Measurements from ENCODE around the gene DIS3L2.

DIS3L2 gene

DNA sequence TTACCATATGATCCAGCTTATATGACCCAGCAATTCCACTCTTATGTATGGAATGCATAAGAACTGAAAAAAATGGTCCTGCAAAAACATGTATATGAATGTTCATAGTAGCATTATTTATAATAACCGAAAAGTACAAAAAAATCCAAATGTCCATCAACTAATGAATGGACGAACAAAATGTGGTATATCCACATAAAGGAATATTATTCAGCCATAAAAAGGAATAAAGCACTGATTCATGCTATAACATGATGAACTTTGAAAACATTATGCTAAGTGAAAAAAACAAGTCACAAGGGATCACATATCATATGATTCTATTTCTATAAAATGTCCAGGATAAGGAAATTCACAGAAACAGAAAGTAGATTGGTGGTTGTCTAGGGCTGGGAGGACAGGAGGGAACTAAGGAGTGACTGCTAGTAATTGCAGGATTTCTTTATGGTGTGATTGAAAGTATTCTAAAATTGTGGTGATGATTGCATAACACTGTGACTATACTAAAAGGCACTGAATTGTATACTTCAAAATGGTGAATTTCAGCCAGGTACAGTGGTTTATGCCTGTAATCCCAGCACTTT is 10.0 kb upstream of the DIS3L2 start:
- in situ Hi-C loops (cut with HindIII; ENCODE audit: low sequenced_read_pairs): no loop called here

DNA sequence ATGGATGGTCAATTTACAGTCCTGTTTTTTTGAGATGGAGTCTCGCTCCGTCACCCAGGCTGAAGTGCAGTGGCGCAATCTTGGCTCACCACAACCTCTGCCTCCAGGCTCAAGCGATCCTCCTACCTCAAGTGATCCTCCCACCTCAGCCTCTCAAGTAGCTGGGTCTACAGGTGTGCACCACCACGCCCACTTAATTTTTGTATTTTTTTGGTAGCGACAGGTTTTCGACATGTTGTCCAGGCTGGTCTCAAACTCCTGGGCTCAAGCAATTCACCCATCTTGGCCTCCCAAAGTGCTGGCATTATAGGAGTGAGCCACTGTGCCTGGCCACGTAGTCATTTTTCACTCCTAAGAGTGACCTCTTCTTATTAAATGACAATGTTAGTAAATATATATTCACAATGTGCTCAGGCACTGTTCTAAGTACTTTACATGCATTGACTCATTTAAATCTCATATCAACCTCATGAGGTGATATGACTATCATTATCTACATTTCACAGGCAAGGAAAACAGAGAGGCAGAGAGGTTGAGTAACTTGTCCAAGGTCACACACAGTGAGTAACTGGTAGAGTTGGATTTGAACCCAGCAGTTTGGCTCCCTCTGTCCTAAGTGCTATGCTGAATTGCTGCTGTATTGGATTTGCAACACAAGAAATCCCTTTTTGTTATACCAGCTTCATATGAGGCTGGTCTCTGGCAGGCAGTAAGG is 5.6 kb upstream of the DIS3L2 start:
- in situ Hi-C loops (cut with HindIII; ENCODE audit: low sequenced_read_pairs): no loop called here

DNA sequence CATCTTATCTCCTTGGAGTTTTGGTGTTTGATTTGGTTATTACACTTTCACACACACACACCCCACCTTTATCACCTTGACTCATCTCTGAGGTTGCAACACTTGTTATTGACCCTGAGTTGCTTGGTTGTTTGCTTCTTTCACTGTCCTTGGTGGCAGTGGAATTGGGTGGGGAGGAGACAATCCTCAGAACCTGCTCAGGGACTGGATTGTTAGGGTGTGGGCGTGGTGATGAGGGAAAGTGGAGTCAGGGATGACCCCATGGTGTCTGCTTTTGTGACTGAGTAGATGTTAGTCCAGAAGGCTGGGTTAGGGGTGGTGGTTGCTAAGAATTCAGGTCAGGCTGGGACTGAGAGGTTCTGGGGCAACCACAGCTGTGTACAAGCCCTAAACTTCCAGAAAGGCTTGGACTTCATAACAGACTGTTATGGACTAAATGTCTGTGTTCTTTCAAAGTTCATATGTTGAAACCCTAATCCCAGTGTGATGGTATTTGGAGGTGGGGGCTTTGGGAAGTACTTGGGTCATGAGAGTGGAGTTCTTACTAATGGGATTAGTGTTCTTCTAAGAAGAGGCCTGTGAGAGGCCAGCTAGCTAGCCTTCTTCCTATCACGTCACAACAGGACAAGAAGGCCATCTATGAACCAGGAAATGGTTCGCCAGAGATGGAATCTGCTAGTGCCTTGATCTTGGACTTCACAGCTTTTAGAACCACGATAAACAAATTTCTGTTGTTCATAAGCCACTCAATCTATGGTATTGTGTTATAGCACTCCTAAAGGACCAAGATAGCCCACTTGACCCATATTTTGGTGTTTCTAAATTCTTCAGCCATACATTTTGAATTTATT is 3.4 kb upstream of the DIS3L2 start:
- in situ Hi-C loops (cut with HindIII; ENCODE audit: low sequenced_read_pairs): no loop called here

DNA sequence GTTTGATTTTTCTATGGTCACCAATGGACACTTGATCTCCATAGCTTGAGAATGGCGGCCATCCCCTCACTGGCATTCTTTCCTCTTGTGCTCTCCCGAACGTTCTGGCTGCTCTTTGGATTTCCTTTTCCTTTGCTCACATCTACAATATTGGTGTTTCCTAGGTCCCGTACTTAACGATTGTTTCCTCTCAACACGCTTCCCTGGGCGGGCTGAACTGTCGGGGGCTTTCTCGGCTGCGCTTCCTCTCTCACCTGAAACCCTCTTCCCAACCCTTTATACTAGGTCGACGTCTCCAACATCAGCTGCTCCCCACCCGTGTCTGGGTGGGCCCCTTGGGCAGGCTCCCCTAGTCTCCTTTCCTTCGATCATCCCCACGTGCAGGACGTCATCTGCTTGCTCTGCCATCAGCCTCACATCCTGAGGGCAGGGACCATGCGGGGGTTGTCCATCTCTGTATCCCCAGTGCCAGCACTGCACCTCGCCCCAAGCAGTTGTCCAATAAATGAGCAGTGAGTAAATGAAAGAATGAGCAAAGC is 634 bp upstream of the DIS3L2 start:
- in situ Hi-C loops (cut with HindIII; ENCODE audit: low sequenced_read_pairs): no loop called here

DNA sequence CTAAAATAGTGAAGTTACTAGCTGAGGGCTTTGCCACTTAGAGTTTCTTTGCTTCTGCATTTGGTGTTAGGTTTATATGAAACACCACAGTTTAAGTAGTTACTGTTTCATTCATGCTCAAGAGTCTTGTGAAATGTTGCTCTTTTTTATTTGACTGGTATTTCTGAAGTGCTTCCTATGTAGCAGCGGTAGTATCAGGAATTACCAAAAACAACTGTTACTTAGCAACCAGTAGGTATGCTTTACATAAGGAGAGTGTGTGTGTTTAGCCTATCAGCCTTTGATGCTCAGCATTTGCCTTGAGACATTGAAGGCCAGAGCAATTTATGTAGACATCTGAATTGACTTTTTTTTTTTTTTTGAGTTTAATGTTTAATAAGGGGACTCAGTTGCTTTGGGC is 3.6 kb downstream of the DIS3L2 start:
- in situ Hi-C loops (cut with HindIII; ENCODE audit: low sequenced_read_pairs): no loop called here

DNA sequence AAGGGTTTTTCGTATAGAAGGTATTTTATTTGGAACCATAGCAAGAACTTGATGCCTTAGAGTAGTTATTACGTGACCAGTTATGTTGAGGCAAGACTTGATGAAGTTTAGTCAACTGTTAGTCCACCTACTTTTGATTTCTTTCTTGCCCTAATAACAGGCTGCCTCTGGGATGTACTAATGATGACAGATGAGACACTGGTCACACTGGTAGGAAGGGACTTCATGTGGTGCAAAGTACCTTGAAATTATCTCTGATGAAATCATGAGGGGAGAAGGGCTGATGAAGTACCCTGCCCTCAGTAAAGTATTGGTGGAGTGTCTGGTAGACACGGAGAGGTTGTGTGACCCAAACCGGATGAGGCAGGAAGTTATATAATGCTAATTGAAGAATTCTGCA is 5.4 kb downstream of the DIS3L2 start:
- in situ Hi-C loops (cut with HindIII; ENCODE audit: low sequenced_read_pairs): no loop called here

DNA sequence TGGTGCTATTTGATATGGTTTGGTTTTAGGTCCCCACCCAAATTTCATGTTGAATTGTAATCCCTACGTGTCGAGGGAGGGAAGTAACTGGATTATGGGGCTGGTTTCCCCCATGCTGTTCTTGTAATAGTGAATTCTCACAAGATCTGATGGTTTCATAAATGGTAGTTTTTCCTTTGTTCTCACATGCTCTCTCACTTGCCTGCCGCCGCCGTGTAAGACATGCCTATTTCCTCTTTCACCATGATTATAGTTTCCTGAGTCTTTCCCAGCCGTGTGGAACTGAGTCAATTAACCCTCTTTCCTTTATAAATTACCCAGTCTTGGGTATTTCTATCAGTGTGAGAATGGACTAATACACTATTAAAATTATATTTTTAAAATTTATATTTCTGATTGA is 7.3 kb downstream of the DIS3L2 start:
- in situ Hi-C loops (cut with HindIII; ENCODE audit: low sequenced_read_pairs): no loop called here

DNA sequence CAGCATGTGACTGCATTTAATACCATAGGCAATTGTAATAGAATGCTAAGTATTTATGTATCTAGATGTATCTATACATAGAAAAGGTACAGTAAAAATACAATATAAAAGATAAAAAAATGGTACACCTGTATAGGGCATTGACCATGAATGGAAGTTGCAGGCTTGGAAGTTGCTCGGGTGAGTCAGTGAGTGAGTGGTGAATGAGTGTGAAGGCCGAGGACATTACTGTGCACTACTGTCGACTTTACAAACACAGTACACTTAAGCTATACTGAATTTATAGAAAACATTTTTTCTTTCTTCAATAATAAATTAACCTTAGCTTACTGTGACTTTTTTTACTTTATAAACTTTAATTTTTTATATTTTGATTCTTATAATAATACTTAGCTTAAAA is 8.9 kb downstream of the DIS3L2 start:
- in situ Hi-C loops (cut with HindIII; ENCODE audit: low sequenced_read_pairs): no loop called here

DNA sequence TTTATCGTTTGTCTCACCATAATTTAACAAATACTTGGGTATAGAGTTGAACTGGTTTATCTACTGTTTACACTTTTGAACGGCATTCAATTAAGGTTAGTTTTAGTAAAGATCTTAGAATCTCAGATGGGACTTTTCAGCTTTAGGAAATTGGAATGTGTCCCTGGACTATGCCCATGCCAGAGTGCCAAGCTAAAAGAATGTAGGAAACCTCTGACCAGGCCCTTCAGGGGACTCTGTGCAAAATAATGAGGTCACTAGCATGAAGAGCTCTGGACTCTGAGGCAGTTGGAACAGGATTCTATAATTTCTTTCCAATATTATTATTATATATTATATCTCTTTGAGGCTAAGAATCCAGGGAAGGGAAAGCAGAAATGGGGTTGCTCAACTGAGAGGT is 13.5 kb downstream of the DIS3L2 start:
- in situ Hi-C loops (cut with HindIII; ENCODE audit: low sequenced_read_pairs): no loop called here

DNA sequence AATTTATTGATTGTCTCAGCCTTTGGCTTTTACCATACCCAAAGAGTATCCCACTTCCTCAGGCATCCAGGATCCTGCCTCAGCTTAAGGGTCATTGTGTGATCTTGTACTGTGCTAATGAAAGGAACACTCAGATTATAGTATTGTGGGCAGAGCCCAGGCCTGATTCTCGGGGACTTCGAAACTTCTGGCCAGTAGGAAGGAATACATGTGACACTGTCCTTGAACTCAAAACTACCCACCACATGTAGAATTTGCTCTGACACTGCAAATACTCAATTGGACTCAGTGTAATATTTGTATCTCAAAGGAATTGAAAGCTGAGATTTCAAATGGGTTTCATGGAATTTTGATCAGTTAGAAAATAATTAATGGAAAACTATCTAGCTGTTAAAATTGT is 15.9 kb downstream of the DIS3L2 start:
- in situ Hi-C loops (cut with HindIII; ENCODE audit: low sequenced_read_pairs): no loop called here

DNA sequence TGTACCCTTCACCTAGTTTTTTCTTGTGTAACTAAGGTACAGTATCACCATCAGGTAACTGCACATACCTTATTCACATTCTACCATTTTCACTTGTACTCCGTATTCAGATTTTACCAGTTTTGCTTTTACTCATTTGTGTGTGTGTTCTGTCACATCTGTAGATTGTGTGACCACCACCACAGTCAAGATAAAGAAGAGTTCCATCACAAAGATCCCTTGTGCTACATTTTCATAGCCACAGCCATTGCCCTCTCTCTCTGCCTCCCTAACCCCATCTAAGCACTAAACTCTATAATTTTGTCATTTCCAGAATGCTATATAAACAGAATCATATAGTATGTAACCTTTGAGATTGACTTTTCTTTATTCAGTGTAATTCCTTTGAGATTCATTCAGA is 23.5 kb downstream of the DIS3L2 start:
- in situ Hi-C loops (cut with HindIII; ENCODE audit: low sequenced_read_pairs): no loop called here

DNA sequence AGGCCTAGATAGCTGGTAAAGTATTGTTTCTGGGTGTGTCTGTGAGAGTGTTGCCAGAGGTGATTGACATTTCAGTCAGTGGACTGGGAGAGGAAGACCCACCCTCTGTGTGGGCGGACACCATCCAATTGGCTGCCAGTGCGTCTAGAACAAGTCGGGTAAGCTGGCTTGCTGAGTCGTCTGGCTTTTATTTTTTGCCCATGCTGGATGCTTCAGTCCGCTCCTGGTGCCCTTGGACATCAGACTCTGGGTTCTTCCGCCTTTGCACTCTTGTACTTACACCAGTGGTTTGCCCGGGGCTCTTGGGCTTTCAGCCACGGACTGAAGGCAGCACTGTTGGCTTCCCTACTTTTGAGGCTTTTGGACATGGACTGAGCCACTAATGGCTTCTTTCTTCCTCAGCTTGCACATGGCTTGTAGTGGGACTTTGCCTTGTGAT is 24.3 kb downstream of the DIS3L2 start:
- in situ Hi-C loops (cut with HindIII; ENCODE audit: low sequenced_read_pairs): no loop called here

DNA sequence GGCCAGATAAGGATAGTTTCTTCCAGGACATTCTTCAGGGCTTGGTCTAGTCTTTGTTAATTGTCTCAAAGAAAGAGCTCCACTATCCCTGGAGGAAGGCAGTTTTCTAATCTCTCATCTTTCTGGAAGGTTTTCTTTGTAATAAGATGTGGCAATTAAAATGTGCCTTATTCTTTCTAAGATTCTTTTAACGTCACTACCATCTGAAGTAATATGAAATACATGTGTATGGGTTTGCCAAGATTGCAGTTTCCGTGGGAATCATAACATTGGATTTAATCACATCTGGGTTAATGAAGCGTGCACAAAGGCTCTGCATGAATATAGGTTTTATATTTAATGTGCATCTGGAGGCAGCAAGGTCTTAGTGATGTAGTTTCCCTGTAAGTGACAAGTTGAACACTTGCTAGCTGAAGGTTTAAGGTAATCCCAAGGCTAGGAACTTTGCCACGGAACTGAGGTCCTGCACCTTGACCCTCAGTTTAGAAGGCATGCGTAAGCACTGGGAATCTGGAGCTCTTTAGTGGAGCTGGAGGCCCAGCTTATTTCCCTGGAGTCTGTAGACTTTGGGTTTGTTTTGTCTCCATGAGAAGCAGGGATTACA is 25.7 kb downstream of the DIS3L2 start:
- in situ Hi-C loops (cut with HindIII; ENCODE audit: low sequenced_read_pairs): no loop called here

DNA sequence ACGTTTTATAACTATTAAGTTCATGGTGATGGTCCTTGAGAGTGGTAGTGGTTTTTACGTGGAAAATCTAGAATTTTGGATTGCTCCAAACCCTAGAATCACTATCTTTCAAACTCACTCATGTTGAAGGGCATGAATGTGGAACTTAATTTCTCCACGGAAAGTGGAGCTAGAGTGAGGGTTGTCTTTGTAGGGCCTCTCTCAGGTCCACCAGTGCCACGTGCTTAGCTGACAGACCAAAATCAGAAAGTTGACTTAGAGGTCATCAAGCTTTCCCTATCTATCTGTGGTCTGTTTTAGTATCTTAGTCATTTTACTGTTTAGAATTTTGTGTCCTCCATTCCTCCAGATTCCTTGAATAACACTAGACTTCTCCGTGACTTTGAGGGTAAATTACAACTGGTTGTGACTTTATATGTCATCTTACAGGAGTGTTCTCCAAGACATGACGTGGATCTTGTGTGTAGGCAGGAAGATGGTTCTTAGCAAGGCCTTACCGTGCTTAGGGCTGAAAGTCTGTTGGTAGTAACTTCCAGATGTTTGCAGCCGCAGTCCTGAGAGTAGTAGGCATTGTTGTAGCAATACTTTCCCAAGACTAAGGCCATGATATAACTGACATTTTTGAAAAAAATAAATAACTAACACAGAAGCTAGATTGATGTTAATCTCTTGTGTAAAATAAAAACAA is 26.8 kb downstream of the DIS3L2 start:
- in situ Hi-C loops (cut with HindIII; ENCODE audit: low sequenced_read_pairs): no loop called here

DNA sequence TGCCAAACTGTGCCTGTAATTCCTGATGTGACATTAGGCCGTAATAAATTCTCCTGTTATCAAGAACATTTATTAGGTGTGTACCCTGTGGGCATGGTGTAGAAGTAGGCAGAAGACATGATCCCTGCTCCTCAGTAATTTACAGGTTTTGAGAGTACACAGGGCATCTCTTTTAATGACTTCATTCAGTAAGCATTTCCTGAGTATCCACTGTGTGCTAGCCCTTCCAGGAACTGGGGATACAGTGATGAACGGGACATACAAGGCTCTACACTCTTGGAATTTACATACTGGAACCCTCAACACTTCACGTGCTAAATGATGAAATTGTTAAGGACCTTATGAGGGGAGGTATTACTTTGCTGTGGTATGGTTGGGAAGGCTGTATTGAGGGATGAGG is 30.2 kb downstream of the DIS3L2 start:
- in situ Hi-C loops (cut with HindIII; ENCODE audit: low sequenced_read_pairs): no loop called here

DNA sequence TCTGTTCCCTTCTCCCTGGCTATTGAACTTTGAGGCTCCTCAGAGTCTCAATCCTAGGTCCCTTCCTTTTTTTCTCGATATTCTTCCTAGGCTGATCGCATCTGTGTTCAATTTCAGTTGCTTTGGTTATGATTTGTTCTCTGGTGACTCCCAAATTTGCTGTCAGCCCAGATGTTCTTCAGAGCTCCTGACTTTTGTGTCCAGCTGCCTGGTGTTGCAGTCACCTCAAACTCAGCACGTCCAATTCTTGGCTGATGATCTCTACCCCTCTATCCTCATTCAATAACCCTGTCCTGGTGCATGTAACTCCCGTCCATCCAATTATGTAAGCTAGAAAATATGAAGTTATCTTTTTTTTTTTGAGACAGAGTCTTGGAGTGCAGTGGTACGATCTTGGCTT is 31.4 kb downstream of the DIS3L2 start:
- in situ Hi-C loops (cut with HindIII; ENCODE audit: low sequenced_read_pairs): no loop called here

DNA sequence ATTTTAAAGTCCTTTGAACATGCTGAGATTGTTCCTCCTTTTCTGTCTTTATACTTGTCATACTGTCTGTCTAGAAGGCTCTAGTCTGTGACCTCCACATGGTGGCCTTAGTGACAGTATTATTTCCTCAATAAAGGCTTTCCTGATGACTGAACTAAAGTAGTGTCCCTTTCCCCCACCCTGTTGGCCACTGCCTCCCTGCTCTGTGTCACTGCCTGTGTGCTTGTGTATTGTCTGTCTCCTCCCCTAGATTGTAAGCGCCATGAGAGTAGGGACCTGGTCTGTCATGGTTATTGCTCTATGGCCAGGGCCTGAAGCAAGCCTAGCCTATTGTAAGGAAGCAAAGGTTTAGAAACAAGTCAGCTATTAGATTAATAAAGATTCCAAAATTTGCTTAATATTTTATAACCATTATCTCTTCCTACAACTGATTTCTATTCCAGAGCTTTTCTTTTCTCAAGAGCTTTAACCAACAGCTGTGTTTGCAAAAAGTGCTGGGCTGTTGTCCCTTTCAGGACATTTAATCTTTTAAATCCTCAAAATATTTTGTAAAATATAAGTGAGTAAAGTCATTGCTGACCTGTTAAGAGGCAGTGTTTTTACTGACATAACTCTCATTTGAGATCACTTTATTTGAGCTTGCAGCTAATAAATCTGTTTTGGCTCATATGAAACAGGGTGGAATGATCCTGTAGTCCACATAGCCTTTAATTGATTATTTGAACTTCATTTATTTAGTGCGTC is 35.5 kb downstream of the DIS3L2 start:
- in situ Hi-C loops (cut with HindIII; ENCODE audit: low sequenced_read_pairs): no loop called here

DNA sequence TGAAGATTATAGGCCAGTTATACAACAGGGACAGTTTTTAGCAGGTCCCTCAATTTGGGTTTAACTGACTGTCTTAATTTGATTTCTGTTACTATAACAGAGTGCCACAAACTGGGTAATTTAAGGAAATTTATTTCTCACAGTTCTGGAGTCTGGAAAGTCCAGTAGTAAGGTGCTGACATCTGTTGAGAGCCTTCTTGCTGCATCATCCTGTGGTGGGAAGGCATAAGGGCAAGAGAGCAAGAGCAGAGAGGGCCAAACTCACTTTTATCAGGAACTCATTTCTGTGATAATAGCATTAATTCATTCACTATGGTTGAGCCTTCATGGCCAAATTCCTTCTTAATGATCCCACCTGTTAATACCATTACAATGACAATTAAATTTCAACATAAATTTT is 36.5 kb downstream of the DIS3L2 start:
- in situ Hi-C loops (cut with HindIII; ENCODE audit: low sequenced_read_pairs): no loop called here

DNA sequence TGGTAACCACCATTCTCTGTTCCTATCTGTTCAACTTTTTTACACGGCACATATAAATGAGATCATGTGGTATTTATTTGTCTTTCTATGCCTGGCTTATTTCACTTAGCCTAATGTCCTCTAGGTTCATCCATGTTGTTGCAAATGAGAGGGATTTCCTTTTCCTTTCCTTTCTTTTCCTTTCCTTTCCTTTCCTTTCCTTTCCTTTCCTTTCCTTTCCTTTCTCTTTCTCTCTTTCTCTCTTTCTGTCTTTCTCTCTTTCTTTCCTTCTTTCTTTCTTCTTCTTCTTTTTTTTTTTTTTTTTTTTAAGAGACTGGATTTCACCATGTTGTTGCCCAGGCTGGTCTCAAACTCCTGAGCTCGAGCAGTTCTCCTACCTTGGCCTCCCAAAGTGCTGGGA is 38.9 kb downstream of the DIS3L2 start:
- in situ Hi-C loops (cut with HindIII; ENCODE audit: low sequenced_read_pairs): no loop called here

DNA sequence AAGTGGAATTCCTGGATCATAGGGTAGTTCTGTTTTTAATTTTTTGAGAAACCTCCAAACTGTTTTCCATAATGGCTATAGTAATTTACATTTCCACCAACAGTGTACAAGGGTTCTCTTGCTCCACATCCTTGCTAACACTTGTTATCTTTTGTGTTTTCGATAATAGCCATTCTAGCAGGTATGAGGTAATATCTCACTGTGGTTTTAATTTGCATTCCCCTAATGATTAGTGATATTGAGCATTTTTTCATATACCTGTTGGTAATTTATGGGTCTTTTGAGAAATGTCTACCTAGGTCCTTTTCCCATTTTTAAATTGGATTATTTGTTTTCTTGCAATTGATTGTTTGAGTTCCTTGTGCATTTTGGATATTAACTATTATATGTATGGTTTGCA is 39.6 kb downstream of the DIS3L2 start:
- in situ Hi-C loops (cut with HindIII; ENCODE audit: low sequenced_read_pairs): no loop called here
